Sciatic nerve (tissue), 2 donors: Measurements from ENCODE around the gene BDKRB1. TPM values are rescaled to one million over a fixed set of nuclear protein-coding genes. Genes with fewer than 3 reads are reported as not detected.

ENCODE experiments used
- ATAC-seq: fragments of 200-7000 bp; cut with Tn5 transposase; one replicate; pipeline ENCODE4 v1.9.1; 2020; ENCODE audit warnings: mild to moderate bottlenecking, moderate library complexity
- DNase-seq: peaks from one replicate; pipeline ENCODE4 v3.0.0-alpha.2; 2020; ENCODE audit warnings: low spot score
- intact Hi-C: fragments of 100-400 bp; cut with DNase I; formaldehyde crosslinking; loops from one replicate; pipeline ENCODE4 v1.14.2; 2022
- total RNA-seq: library from RNA; stranded (reverse); fragmentation: NEBNext Ultra II Directional; extraction: Animal tissue kit (Norgen Biotek cat#: 25700); gene quantifications from one replicate; pipeline ENCODE4 v1.2.1, GENCODE V29; 2021
- donor health status: DM: no; HTN: no; CAD: no.
- donor health status: DM: no; HTN: no; CAD: no.

Gene BDKRB1
- total RNA-seq, 1 donor from 2014 or later = 3.6 TPM

GRCh38 chr14:96304956-96305355 is 48.9 kb downstream of the BDKRB1 start:
- DNase-seq (no peak), ATAC-seq (no peak)
- intact Hi-C loops = no loop called here

GRCh38 chr14:96307434-96307833 is 51.4 kb downstream of the BDKRB1 start:
- intact Hi-C loops = no loop called here
- ATAC-seq (no peak), DNase-seq (no peak)

GRCh38 chr14:96309133-96309895 is 53.3 kb downstream of the BDKRB1 start:
- DNase-seq = no peak
- ATAC-seq = no peak
- intact Hi-C loops = no loop called here

GRCh38 chr14:96309896-96310330 is 53.9 kb downstream of the BDKRB1 start:
- DNase-seq (no peak), ATAC-seq (no peak)
- intact Hi-C loops = no loop called here

- intact Hi-C loops = no loop called here
- DNase-seq (no peak), ATAC-seq (no peak)
These were observed 54.9 kb downstream of the BDKRB1 start for GRCh38 chr14:96310906-96311305.

Other genes starting within 250 kb of the BDKRB1 start
- gene C14orf132, start 216.8 kb upstream of the BDKRB1 start, total RNA-seq = 18.7 TPM
- gene BDKRB2, start 51.4 kb upstream of the BDKRB1 start, total RNA-seq = 50.4 TPM
- gene ATG2B, start 107.1 kb downstream of the BDKRB1 start, total RNA-seq = 39.3 TPM
- 16.4 TPM for gene GSKIP, start 107.3 kb downstream of the BDKRB1 start, total RNA-seq
- gene AK7, start 135.9 kb downstream of the BDKRB1 start, total RNA-seq = 1.4 TPM
- 188 TPM for gene PAPOLA, start 246.2 kb downstream of the BDKRB1 start, total RNA-seq